Measurements from ENCODE around the gene PTBP1. TPM values are rescaled to one million over a fixed set of nuclear protein-coding genes. Genes with fewer than 3 reads are reported as not detected.
A peak's percentile ranks its signal among the peaks of the same experiment; 100 is the strongest.

The PTBP1 gene
- total RNA-seq, 1 donor from 2014 or later: 386 TPM

DNA sequence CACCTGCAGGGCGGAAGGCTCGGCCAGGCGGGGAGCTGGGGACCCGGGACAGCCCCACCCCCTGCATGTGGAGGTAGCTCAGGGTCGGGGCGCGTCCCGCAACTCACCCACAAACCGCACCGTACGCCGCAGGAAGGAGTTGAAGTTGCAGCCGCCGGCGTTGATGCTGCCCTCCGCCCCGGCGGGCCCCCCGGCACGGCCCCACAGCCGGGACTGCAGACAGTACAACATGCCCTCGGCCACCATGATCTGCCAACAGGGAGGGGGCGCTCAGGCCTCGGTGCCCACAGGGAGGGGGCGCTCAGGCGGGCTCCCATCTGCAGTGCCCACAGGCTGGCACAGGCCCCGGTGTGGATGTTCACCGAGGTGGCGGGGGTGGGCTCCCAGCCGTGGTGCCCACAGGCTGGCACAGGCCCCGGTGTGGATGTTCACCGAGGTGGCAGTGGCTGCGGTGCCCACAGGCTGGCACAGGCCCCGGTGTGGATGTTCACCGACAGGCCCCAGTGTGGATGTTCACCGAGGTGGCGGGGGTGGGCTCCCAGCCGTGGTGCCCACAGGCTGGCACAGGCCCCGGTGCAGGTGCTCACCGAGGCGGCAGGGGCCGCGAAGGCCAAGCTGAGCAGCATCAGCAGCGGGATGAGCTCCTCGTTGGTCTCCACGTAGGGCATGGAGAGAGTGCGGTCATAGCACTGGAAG, 18.0 kb downstream of the PTBP1 start:
- no peak for FAIRE-seq
- H3K27ac Mint-ChIP-seq (ENCODE audit: unreplicated experiment): no peak overlapping the region
- H3K36me3 ChIP-seq (ENCODE audit: insufficient read depth, low read length): peaks cover 6% of the 10 kb centered on the region

DNA sequence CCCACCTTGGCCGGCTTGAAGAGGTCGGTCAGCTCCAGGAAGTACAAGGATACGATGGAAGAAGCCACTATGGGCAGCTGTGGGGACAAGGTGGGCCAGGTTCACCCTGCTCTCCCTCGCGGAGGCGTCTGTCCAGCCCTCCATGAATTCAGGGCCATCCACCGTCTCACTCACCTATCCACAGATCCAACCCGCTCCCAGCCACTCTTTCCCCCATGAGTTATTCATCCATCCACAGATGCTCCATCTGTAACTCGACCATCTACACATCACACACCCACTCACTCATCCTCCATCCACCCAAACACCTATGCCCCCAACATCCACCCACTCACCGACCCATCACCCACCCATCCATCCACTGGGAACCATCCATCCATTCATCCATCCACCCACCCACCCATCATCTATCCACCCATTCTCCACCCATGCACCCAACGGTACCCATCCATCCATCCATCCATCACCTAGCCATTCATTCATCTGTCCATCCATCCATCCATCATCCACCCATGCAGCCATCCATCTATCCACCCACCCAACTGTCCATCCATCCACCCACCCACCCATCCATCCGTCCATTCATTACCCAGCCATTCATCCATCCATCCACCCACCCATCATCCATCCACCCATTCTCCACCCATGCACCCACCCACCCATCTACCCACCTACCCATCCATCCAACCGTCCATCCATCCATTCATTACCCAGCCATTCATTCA, 18.7 kb downstream of the PTBP1 start:
- no peak for FAIRE-seq
- Mint-ChIP-seq H3K27ac (ENCODE audit: unreplicated experiment) (peak overlapping the region; percentile 64), H3K4me3 (ENCODE audit: unreplicated experiment) (no peak overlapping the region)

More for the DNA sequence above, 18.0 kb downstream of the PTBP1 start:
- no peak overlapping the region for H3K9ac ChIP-seq (ENCODE audit: low read length)
- no peak overlapping the region for H2AFZ ChIP-seq (ENCODE audit: low read depth, low read length)
- TF ChIP-seq EZH2 (IDR thresholded peaks at IDR 0.05; ENCODE audit: insufficient read depth, low read length): no peak
- TF ChIP-seq CTCF (IDR thresholded peaks at IDR 0.05; ENCODE audit: insufficient read depth, low read depth, low read length): no peak
- H3K27me3 ChIP-seq (ENCODE audit: insufficient read depth, low read length): no peaks in the 10 kb centered on the region
- Mint-ChIP-seq H3K9me3 (ENCODE audit: unreplicated experiment) (no peaks in the 10 kb centered on the region), H3K36me3 (ENCODE audit: low read depth, unreplicated experiment) (peaks cover 5% of the 10 kb centered on the region), H3K4me1 (ENCODE audit: low read depth, unreplicated experiment) (no peaks in the 10 kb centered on the region), H3K4me3 (ENCODE audit: unreplicated experiment) (no peak overlapping the region), H3K27me3 (ENCODE audit: low read depth, unreplicated experiment) (no peaks in the 10 kb centered on the region)
- H4K20me1 ChIP-seq (ENCODE audit: insufficient read depth, low read length): peaks cover 30% of the 10 kb centered on the region
- H3K79me2 ChIP-seq (ENCODE audit: insufficient read depth, low read length): peaks cover 5% of the 10 kb centered on the region
- no peak overlapping the region for H3K27ac ChIP-seq (ENCODE audit: low read depth, low read length)
- no peaks in the 10 kb centered on the region for H3K9me3 ChIP-seq (ENCODE audit: insufficient read depth, low read depth, low read length)
- no peak overlapping the region for H3K4me3 ChIP-seq (ENCODE audit: insufficient read depth, low read depth, low read length)
- no peak for DNase-seq (ENCODE audit: low read depth)
- H3K4me2 ChIP-seq (ENCODE audit: low read length): no peak overlapping the region
- H3K4me1 ChIP-seq (ENCODE audit: insufficient read depth, low read length): no peaks in the 10 kb centered on the region

More for the DNA sequence above, 18.7 kb downstream of the PTBP1 start:
- Histone ChIP-seq H3K4me3 (ENCODE audit: insufficient read depth, low read depth, low read length) (no peak overlapping the region), H4K20me1 (ENCODE audit: insufficient read depth, low read length) (peaks cover 23% of the 10 kb centered on the region), H3K36me3 (ENCODE audit: insufficient read depth, low read length) (no peaks in the 10 kb centered on the region), H3K4me1 (ENCODE audit: insufficient read depth, low read length) (no peaks in the 10 kb centered on the region), H3K27ac (ENCODE audit: low read depth, low read length) (no peak overlapping the region), H3K9me3 (ENCODE audit: insufficient read depth, low read depth, low read length) (no peaks in the 10 kb centered on the region), H3K4me2 (ENCODE audit: low read length) (no peak overlapping the region), H3K9ac (ENCODE audit: low read length) (no peak overlapping the region), H2AFZ (ENCODE audit: low read depth, low read length) (no peak overlapping the region), H3K27me3 (ENCODE audit: insufficient read depth, low read length) (no peaks in the 10 kb centered on the region), H3K79me2 (ENCODE audit: insufficient read depth, low read length) (no peaks in the 10 kb centered on the region)
- H3K4me1 Mint-ChIP-seq (ENCODE audit: low read depth, unreplicated experiment): no peaks in the 10 kb centered on the region
- no peak for DNase-seq (ENCODE audit: low read depth)
- H3K9me3 Mint-ChIP-seq (ENCODE audit: unreplicated experiment): no peaks in the 10 kb centered on the region
- H3K36me3 Mint-ChIP-seq (ENCODE audit: low read depth, unreplicated experiment): peaks cover 5% of the 10 kb centered on the region
- H3K27me3 Mint-ChIP-seq (ENCODE audit: low read depth, unreplicated experiment): no peaks in the 10 kb centered on the region
- TF ChIP-seq CTCF (IDR thresholded peaks at IDR 0.05; ENCODE audit: insufficient read depth, low read depth, low read length): no peak
- TF ChIP-seq EZH2 (IDR thresholded peaks at IDR 0.05; ENCODE audit: insufficient read depth, low read length): no peak

Data from astrocyte (in vitro differentiated cells and primary cell).